ENCODE measurements around the gene SLC9A9.

- TF ChIP-seq, protein P1, sequence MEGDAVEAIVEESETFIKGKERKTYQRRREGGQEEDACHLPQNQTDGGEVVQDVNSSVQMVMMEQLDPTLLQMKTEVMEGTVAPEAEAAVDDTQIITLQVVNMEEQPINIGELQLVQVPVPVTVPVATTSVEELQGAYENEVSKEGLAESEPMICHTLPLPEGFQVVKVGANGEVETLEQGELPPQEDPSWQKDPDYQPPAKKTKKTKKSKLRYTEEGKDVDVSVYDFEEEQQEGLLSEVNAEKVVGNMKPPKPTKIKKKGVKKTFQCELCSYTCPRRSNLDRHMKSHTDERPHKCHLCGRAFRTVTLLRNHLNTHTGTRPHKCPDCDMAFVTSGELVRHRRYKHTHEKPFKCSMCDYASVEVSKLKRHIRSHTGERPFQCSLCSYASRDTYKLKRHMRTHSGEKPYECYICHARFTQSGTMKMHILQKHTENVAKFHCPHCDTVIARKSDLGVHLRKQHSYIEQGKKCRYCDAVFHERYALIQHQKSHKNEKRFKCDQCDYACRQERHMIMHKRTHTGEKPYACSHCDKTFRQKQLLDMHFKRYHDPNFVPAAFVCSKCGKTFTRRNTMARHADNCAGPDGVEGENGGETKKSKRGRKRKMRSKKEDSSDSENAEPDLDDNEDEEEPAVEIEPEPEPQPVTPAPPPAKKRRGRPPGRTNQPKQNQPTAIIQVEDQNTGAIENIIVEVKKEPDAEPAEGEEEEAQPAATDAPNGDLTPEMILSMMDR (IDR thresholded peaks at IDR 0.05; ENCODE audit: insufficient read depth, low read length): no peak
- TF ChIP-seq POLR2AphosphoS5 (IDR thresholded peaks at IDR 0.05; ENCODE audit: low read depth): no peak
These were observed 63.8 kb downstream of the SLC9A9 start for GRCh38 chr3:143784446-143784845.

Measured in HL-60 (cell line).